K562 (cell line): ENCODE results near the gene ANKMY1. TPM values are rescaled to one million over a fixed set of nuclear protein-coding genes. Genes with fewer than 3 reads are reported as not detected.

Source experiments
- CHD4 ChIP-seq: fragments of 200-600 bp; sonication (generic); IDR thresholded peaks from 3 replicates; pipeline ENCODE4 v1.6.1; 2012; ENCODE audit warnings: low read depth, mild to moderate bottlenecking, mixed read lengths, low read length, inconsistent platforms; ENCODE audit not compliant: insufficient read depth, insufficient replicate concordance, poor library complexity, severe bottlenecking
- CHD7 ChIP-seq: fragments of 200-600 bp; sonication (generic); IDR thresholded peaks from one replicate; pipeline ENCODE4 v1.6.1; 2012; ENCODE audit warnings: mild to moderate bottlenecking, low read depth, low read length, inconsistent platforms
- DPF2 ChIP-seq: fragments of 450-650 bp; IDR thresholded peaks from 2 replicates; pipeline ENCODE4 v1.6.1; 2016
- ELF4 ChIP-seq: fragments of 450-650 bp; formaldehyde crosslinking; IDR thresholded peaks from 2 replicates; pipeline ENCODE4 v1.4.0; 2022; ENCODE audit warnings: missing genetic modification characterization
- ESRRA ChIP-seq: fragments of 450-650 bp; IDR thresholded peaks from 2 replicates; pipeline ENCODE4 v1.6.1; 2014; ENCODE audit warnings: low read depth, mild to moderate bottlenecking, moderate library complexity, borderline replicate concordance
- KLF6 ChIP-seq: fragments of 250-450 bp; sonication (Bioruptor Pico); IDR thresholded peaks from 2 replicates; pipeline ENCODE4 v1.4.0; 2020; ENCODE audit warnings: mild to moderate bottlenecking, moderate library complexity, borderline replicate concordance
- MLX ChIP-seq, 2 experiments: fragments of 450-650 bp in 1 of 2; sonication (generic) in 1 of 2; formaldehyde crosslinking; conservative IDR thresholded peaks; 2 replicates each; pipeline versions ENCODE4 v1.4.0 to v1.8.1; 2020 to 2022; ENCODE audit warnings: mild to moderate bottlenecking in 1 of 2, missing genetic modification reagents in 1 of 2
- PHB ChIP-seq: fragments of 250-450 bp; sonication (Bioruptor Pico); IDR thresholded peaks from 2 replicates; pipeline ENCODE4 v1.5.0; 2021
- POLR2G ChIP-seq: fragments of 200-400 bp; formaldehyde crosslinking; IDR thresholded peaks from 2 replicates; pipeline ENCODE4 v1.6.1; 2017; ENCODE audit warnings: low read depth, mild to moderate bottlenecking, antibody characterized with exemption, low read length, moderate library complexity
- SAFB ChIP-seq: fragments of 200-400 bp; formaldehyde crosslinking; IDR thresholded peaks from 2 replicates; pipeline ENCODE4 v1.6.1; 2017; ENCODE audit warnings: low read depth, low read length, borderline replicate concordance
- ZBTB2 ChIP-seq: fragments of 450-650 bp; IDR thresholded peaks from 2 replicates; pipeline ENCODE4 v1.6.1; 2016; ENCODE audit warnings: antibody characterized with exemption
- ZKSCAN3 ChIP-seq: fragments of 250-450 bp; sonication (Bioruptor Pico); IDR thresholded peaks from 2 replicates; pipeline ENCODE4 v1.4.0; 2020
- ZNF316 ChIP-seq: fragments of 450-650 bp; IDR thresholded peaks from 2 replicates; pipeline ENCODE4 v1.6.1; 2016
- ZNF778 ChIP-seq: fragments of 450-650 bp; formaldehyde crosslinking; IDR thresholded peaks from 2 replicates; pipeline ENCODE4 v1.4.0; 2020; ENCODE audit warnings: mild to moderate bottlenecking, moderate library complexity
- polyA plus RNA-seq, 8 experiments: library from polyadenylated mRNA; depleted of rRNA in 4 of 8; stranded (reverse) in 5 of 8; unstranded in 3 of 8; fragments of >200 nt; fragmentation: Nextera tagmentation in 2 of 8; fragmentation: Illumina TruSeq in 1 of 8; extraction: Ambion mirVana in 2 of 8; extraction: Trizol in 1 of 8; gene quantifications; 2 replicates each; pipeline versions ENCODE4 v1.2.1 to v1.2.3, GENCODE V29; 2011 to 2014; ENCODE audit warnings: inconsistent platforms in 1 of 8, missing spikeins in 1 of 8
- total RNA-seq, 7 experiments: library from RNA; depleted of rRNA in 6 of 7; stranded (reverse); fragments of >200 nt in 6 of 7; fragmentation: Illumina TruSeq in 2 of 7; extraction: Trizol in 2 of 7; gene quantifications; 2 replicates each; pipeline versions ENCODE4 v1.2.1 to v1.2.3, GENCODE V29; 2011 to 2021; ENCODE audit warnings: low replicate concordance in 1 of 7

The ANKMY1 gene
- total and polyA plus RNA-seq, 9 of the 15 experiments (the other 6 are each of a cell fraction or from before 2014, with no cell fraction given), result 0.75 to 15.1 (median 11.7) TPM

- TF ChIP-seq CHD7, result no peak
- TF ChIP-seq ELF4 (CRISPR knock-in tag), result peak; percentile 62; the same call in 1 of the 2 replicates
- TF ChIP-seq ZKSCAN3 (CRISPR knock-in tag), result no peak
- TF ChIP-seq ESRRA, result peak; percentile 92
- peak; percentile 89 for TF ChIP-seq POLR2G
- TF ChIP-seq ZNF316, result no peak; the same call in 1 of the 2 replicates
- no peak for TF ChIP-seq ZNF778
- no peak for TF ChIP-seq CHD4
- TF ChIP-seq DPF2, result peak; percentile 93
- TF ChIP-seq SAFB, result no peak
- TF ChIP-seq PHB, result no peak
- no peak; the same call in 1 of the 2 replicates for TF ChIP-seq KLF6 (CRISPR knock-in tag)
- TF ChIP-seq ZBTB2, result no peak; the same call in 1 of the 2 replicates
- no peak for TF ChIP-seq MLX (CRISPR knock-in tag; conservative IDR thresholded peaks at IDR 0.05)
These were observed 7.8 kb upstream of the ANKMY1 start (continued) for GRCh38 chr2:240565333-240566202.
